HG03108 (cell line): ENCODE measurements around the gene EMC1.
"Not testable (repeated sequence)": the region's sequence is repeated elsewhere in the genome, so short reads cannot be mapped to it uniquely, and the experiment has no call there.

Source experiments
- ATAC-seq: cut with Tn5 transposase; IDR thresholded peaks from one replicate; pipeline ENCODE4 v1.9.1; 2021; ENCODE audit warnings: moderate library complexity; ENCODE audit not compliant: unreplicated experiment

Gene EMC1

GRCh38 chr1:19262047-19262446 is 10.7 kb upstream of the EMC1 start:
- ATAC-seq, result no peak

DNA sequence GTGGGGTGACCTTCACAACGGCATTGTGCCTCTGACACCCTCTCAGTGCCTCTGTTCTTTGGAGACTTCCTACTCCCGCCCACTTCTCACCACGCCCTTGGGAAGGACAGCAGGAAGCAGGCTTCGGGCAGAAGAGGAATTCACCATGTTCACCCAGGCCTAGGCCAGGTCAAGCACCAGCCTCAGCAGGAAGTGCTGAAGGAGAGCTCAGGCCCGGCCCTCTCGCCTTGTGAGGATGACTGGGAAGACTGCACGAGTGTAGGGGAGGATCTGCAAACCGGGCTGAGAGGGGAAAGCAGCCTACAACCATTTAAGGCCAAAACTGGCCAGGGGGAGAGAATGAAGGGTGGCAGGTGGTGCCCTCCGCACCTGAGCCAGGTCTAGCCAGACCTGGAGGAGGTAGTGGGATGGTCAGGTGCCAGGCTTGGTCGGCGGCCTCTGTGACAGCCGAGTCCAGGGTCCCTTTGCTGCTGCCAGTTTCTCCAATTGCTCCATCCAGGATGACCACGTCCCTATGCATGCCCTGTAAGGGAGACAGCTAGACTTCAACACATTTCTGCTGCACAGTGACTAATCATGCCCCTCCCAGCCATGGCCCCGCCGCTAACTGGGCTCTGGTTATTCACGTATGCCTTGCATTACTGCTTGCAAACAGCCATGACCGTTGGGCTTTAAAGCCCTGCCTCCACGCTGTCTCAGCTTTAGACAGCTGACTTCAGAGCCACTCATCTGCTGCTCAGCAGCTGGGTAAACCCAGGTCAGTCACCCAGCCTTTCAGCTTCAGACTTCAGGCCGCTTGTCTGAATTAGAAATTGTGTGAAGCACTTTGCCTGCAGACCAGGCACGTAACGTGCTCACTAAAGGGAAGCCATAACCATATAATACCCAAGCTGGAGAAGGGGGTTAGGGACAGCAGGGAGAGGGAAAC is 9.2 kb upstream of the EMC1 start:
- no peak for ATAC-seq

GRCh38 chr1:19258353-19258752 is 7.0 kb upstream of the EMC1 start:
- no peak for ATAC-seq

DNA sequence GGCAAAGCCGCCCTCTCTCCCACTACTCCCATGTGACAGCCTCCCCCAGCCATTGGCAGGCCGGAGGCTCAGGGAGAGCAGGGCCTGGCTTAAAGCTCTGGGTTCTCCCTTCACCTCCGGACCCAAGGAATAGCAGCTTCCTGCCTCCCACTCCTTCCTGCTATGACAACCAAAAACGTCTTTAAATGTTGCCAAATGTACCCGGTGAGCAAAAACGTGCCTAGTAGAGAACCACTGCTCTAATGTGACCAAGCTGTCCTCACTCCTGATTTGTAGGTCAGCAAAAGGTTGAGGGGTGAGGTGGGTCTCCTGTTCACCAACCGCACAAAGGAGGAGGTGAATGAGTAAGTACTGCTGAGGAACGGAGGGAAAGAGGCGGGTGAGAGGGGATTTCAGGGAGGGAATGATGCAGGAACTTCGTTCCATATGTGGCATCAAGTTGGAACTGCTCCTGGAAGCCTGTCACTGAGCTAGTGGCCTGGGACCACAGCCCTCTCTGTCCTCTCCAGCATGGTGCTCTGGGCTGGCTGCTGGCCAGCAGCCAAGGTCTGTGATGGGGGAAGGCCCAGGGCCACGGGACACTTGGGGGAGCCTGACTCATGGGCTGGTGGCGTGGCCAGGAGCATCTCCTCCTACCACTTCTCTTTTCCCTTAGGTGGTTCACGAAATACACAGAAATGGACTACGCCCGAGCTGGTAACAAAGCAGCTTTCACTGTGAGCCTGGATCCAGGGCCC is 6.0 kb upstream of the EMC1 start:
- no peak for ATAC-seq

GRCh38 chr1:19256301-19256700 is 5.0 kb upstream of the EMC1 start:
- not testable (repeated sequence) for ATAC-seq

GRCh38 chr1:19255288-19255687 is 4.0 kb upstream of the EMC1 start:
- ATAC-seq, result no peak

DNA sequence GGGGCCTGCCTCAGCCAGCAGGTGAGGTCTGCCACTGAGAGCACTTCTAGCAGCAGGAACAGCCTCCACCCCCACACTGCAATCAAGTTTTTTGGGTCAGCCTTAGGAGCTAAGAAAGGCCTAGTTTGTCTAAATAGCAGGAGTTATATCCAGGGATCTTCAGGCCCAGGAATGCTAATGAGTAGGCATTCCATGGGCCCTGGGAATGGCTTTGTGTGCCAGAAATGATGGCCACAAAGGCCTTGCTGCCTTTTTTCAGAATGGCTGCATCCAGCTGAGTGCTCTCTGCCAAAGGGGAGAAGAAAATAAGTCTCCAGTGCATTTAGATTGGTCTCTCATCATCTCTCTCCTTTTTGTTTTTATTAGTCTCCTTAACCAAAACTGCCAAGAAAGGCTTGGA is 3.1 kb upstream of the EMC1 start:
- ATAC-seq, result no peak

- ATAC-seq, result no peak
Observed at GRCh38 chr1:19250629-19251304, 557 bp downstream of the EMC1 start.

DNA sequence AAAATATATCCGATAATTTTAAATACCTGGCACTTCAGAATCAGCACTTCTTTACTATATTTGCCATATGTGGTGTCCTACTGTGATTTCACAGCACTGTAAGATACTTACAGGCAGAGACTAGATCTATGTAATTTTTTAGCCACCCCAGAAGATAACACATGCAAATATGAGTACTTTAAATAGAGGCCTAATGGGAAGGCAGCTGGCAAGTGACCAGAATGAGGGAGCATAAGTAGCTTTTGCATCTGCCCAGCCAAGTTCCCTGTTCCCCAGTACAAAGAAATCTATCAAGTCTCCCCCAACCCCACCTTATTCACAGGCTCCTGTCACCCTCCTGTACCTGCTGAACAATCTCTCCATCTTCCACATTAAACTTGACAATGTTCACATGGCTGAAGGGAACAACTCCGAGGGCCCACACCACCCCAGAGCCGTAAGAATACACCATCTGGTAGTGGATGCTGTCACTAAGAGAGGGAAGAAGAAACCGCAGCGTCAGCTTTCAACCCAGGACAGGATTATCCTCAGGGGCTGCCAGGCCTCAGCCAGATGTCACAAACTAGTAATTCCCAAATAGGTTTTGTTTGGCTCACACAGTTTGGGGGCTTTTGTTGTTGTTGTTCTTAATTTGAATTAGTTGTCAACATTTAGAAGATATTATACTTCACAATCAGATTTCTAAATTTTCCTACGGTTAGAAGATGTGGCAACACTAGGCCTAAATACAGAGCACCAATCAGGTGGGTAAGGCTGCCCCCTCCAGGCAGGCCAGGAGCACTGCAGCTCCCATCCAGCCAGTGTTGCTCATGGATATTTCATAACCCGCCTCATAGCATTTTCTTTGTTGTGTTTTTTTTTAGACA is 10.4 kb downstream of the EMC1 start:
- ATAC-seq, result no peak

- no peak for ATAC-seq
Observed at GRCh38 chr1:19239876-19240275, 11.4 kb downstream of the EMC1 start.

DNA sequence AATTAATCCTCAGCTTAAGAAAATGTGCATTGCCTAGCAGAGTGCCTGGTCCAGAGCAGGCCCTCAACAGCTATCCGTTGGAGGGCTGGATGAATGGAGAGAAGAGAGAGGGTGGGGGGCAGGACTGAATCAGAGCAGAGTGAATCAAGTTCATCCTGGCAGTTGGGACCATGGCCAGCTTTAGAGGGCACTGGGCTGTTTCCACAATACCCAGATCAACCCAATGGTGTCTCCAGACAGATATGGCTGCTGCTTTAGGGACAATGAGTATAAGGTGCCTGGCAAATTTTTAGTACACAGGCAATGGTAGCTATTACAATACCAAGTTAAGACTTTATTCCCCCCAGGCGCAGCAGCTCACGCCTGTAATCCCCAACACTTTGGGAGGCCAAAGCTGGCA is 17.1 kb downstream of the EMC1 start:
- no peak for ATAC-seq

- no peak for ATAC-seq
Observed at GRCh38 chr1:19232524-19232846, 18.8 kb downstream of the EMC1 start.

DNA sequence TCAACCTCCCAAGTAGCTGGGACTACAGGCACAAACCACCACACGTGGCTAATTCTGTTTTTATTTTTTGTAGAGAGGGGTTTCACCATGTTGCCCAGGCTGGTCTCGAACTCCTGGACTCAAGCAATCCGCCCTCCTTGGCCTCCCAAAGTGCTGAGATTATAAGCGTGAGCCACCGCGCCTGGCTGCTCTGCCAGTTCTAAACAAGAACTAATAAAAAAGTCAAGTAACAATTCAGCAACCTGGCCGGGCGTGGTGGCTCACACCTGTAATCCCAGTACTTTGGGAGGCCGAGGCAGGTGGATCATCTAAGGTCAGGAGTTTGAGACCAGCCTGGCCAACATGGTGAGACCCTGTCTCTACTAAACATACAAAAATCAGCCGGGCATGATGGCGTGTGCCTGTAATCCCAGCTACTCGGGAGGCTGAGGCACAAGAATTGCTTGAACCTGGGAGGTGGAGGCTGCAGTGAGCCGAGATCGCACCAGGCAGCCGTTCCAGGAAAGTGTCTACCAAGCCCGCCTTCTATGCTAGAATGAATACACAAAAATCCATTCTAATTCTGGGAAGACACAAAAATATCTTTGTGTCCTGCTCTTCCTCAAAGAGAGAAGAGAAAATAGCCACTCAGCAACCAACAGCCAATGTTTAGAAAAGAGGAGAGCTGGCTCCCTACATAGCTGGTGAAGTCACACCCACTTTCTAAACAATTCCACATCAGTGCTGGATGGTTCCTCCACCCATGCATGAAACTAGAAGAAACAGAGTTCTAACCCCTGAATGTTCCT is 19.4 kb downstream of the EMC1 start:
- ATAC-seq, result not testable (repeated sequence)

DNA sequence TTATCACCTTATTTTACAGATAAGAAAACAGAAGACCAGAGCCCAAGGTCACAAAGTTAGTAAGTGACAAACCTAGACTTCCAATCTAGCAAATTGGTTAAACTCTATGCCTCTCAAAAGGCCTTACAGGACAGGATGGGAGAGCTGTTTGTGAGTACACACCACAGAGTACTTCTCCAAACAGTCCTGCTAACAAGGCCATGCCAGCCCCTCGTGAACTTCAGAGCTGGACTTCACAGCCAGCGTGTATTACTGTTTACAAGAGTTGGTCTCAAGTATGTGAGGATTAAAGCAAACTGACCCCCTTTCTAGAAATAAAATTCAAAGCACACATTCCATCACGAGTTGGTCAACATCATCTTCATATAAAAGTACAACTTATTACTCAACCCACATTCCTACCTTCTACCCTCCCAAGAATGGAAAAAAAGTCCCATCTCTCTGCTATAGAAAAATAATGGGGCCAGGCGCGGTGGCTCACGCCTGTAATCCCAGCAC is 21.4 kb downstream of the EMC1 start:
- no peak for ATAC-seq

DNA sequence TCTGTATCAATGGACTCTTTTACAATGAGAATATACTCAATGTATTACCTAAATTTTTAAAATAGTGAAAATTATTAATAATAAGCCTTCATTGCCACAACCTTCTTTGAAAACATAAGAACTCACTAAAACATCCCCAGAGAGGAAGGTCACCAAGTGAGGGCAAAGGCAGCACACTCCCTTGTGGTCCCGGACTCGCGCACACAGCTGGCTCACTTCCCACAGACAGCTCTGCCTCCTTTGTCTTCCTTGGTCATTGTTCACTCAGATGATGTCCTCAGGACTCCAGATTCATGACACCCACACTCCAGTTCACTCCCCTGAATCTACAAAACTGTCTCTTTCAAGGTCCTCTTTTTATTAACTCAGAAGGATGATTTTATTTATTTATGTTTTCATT is 22.1 kb downstream of the EMC1 start:
- ATAC-seq, result no peak

- no peak for ATAC-seq
Observed at GRCh38 chr1:19222979-19223824, 28.1 kb downstream of the EMC1 start.

DNA sequence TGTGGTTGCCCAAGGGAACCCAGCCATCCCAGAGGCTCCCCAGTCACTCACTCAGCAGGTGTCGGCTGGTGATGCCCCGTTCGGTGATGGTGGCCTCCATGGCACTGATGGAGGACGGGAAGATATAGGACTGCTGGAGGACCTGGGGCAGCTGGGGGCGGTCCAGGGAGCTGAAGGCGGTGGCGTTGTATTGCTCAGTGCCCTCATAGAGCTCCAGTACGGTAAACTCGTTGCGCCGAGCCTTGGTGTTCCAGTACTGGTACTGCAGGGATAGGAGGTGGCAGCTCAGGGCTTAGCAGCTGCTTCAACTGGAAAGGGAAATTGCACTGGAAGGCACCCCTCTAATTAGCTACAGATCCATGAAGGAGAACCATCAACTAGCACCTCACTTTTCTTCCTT is 28.8 kb downstream of the EMC1 start:
- ATAC-seq, result no peak

DNA sequence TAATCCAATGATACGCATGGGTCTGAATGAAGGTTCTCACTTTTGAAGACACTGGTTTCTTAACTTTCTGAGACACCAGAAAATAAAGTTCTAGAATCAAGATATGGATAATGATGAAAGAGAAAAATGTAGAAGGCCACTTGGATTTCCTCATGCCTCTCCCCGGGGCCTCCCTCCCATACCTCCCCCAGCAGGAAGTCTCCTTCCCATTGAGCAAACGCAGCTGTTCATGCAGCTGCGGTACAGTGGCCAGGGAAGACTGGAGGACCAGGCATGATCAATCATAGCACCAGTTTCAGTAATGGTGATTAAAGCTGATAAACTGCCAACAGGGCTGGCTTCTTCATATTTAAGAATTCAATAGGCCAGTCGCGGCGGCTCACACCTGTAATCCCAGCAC is 30.3 kb downstream of the EMC1 start:
- no peak for ATAC-seq
